ENCODE results near the gene KDR. TPM values are rescaled to one million over a fixed set of nuclear protein-coding genes. Genes with fewer than 3 reads are reported as not detected.

The KDR gene
- total and polyA plus RNA-seq, 9 of the 15 experiments (the other 6 are each of a cell fraction or from before 2014, with no cell fraction given) = 0.13 TPM; not detected in 8

- FAIRE-seq (no peak), DNase-seq (ENCODE audit: extremely low read depth in 1 of 4, low spot score in 3 of 4) (no peak), ATAC-seq (no peak)
- Histone ChIP-seq H3K9me3 (replicated peaks; ENCODE audit: control insufficient read depth, insufficient read depth, low read depth, low read length) (no peaks in the 10 kb centered on the region), H4K20me1 (replicated peaks; ENCODE audit: control insufficient read depth, insufficient read depth, low read length) (no peaks in the 10 kb centered on the region), H3K9ac (ENCODE audit: insufficient read depth in 1 of 2, low read depth in 2 of 2, low read length in 2 of 2) (no peak overlapping the region), H3K36me3 (ENCODE audit: control insufficient read depth, insufficient read depth, low read length) (no peaks in the 10 kb centered on the region), H3K4me3 (no peak overlapping the region), H3K4me1 (replicated peaks in 1 of 2; ENCODE audit: control insufficient read depth in 2 of 2, insufficient read depth in 2 of 2, low read length in 2 of 2) (no peaks in the 10 kb centered on the region), H2AFZ (ENCODE audit: low read depth, low read length) (no peak overlapping the region), H3K27me3 (ENCODE audit: control insufficient read depth in 2 of 2, insufficient read depth in 2 of 2, low read length in 2 of 2) (no peaks in the 10 kb centered on the region), H3K9me1 (ENCODE audit: control insufficient read depth, insufficient read depth, low read length) (no peaks in the 10 kb centered on the region), H3K4me2 (ENCODE audit: insufficient read depth, low read length) (no peak overlapping the region), H3K79me2 (ENCODE audit: control insufficient read depth, insufficient read depth, low read length) (no peaks in the 10 kb centered on the region), H3K27ac (ENCODE audit: extremely low read depth, low read depth, low read length) (no peak overlapping the region)
- 0% methylated on average over 1 of the region's 1 CpG for WGBS (ENCODE audit: insufficient coverage, low coverage, missing lambda C conversion rate)
- in situ Hi-C loops (cut with MboI) = no loop called here
- ChIA-PET CTCF (ENCODE audit: low intra/inter-chr PET ratio) (interaction anchor here (0.6 kb wide), 1 partner anchor 105 kb away, joined by 3 read pairs; no protein-coding TSS in a partner anchor), POLR2A (no interaction called here)
- intact Hi-C loops (cut with micrococcal nuclease) = no loop called here
- TF ChIP-seq RBM15 (IDR thresholded peaks at IDR 0.05; ENCODE audit: insufficient read depth, low read length) (no peak), CXXC5 (CRISPR knock-in tag; IDR thresholded peaks at IDR 0.05) (no peak), GTF2E2 (tag; IDR thresholded peaks at IDR 0.05) (no peak), ETV6 (IDR thresholded peaks at IDR 0.05; ENCODE audit: borderline replicate concordance in 1 of 2, low read depth in 2 of 2, low read length in 1 of 2) (no peak), ETV6 (CRISPR knock-in tag; IDR thresholded peaks at IDR 0.05; ENCODE audit: borderline replicate concordance) (no peak), MEIS2 (IDR thresholded peaks at IDR 0.05; ENCODE audit: partially characterized antibody) (no peak), IFI16 (CRISPR knock-in tag; IDR thresholded peaks at IDR 0.05) (no peak), CBFB (CRISPR knock-in tag; IDR thresholded peaks at IDR 0.05) (no peak), IRF2 (CRISPR knock-in tag; IDR thresholded peaks at IDR 0.05) (no peak), NONO (IDR thresholded peaks at IDR 0.05; ENCODE audit: low read depth in 2 of 2, low read length in 1 of 2) (no peak), USF2 (CRISPR knock-in tag; IDR thresholded peaks at IDR 0.05) (no peak), KLF6 (CRISPR knock-in tag; IDR thresholded peaks at IDR 0.05; ENCODE audit: borderline replicate concordance) (no peak), ZNF280A (IDR thresholded peaks at IDR 0.05; ENCODE audit: low read depth, partially characterized antibody) (no peak)
- TF ChIP-seq, protein P1, sequence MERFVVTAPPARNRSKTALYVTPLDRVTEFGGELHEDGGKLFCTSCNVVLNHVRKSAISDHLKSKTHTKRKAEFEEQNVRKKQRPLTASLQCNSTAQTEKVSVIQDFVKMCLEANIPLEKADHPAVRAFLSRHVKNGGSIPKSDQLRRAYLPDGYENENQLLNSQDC (CRISPR knock-in tag; IDR thresholded peaks at IDR 0.05) = no peak
- TF ChIP-seq, protein P2, sequence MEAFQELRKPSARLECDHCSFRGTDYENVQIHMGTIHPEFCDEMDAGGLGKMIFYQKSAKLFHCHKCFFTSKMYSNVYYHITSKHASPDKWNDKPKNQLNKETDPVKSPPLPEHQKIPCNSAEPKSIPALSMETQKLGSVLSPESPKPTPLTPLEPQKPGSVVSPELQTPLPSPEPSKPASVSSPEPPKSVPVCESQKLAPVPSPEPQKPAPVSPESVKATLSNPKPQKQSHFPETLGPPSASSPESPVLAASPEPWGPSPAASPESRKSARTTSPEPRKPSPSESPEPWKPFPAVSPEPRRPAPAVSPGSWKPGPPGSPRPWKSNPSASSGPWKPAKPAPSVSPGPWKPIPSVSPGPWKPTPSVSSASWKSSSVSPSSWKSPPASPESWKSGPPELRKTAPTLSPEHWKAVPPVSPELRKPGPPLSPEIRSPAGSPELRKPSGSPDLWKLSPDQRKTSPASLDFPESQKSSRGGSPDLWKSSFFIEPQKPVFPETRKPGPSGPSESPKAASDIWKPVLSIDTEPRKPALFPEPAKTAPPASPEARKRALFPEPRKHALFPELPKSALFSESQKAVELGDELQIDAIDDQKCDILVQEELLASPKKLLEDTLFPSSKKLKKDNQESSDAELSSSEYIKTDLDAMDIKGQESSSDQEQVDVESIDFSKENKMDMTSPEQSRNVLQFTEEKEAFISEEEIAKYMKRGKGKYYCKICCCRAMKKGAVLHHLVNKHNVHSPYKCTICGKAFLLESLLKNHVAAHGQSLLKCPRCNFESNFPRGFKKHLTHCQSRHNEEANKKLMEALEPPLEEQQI (IDR thresholded peaks at IDR 0.05) = no peak
- BruUV-seq (replicated peaks) = no TSS peak
Measured at GRCh38 chr4:55050418-55050950, 74.9 kb downstream of the KDR start.
